NCI-H69 (cell line): ENCODE measurements around the gene JSRP1.
A peak's percentile ranks its signal among the peaks of the same experiment; 100 is the strongest.

Source experiments
- DNase-seq: peaks from one replicate; lab custom pipeline; 2025; lab: John Stamatoyannopoulos, UW

Gene JSRP1, protein sequence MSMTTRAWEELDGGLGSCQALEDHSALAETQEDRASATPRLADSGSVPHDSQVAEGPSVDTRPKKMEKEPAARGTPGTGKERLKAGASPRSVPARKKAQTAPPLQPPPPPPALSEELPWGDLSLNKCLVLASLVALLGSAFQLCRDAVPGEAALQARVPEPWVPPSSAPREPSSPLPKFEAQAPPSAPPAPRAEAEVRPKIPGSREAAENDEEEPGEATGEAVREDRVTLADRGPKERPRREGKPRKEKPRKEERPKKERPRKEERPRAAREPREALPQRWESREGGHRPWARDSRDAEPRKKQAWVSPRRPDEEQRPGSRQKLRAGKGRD

DNA sequence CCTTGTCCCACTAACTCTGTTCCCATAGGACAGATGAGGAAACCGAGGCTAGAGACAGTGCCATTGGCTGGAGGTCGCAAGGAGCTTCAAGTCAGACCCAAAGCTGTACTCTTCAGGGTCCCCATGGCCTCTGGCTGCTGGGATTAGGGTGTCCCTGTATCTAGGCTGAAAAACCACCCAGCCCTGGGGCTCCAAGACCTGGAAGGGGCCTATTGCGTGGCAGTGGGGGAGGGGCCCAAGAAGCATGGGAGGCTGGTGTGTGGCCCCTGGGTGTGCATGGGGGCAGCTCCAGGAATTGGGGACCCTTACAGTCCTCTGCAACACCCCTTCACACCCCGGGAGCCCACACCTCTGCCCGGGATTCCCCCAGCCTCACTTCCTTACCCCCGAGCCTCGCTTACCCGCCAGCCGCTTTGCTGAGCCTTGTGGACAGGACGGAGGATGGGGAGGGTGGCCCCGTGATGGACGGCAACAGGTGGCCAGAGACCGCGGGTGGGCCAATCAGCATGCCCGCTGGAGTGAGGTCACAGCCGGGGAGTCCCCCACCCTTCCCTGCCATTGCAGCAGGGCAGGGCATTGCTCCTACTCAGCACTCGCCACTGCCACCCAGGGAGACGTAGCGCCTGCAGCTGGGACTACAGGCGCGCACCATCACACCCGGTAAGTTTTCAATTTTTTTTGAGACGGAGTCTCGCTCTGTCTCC lies at the start of gene JSRP1:
TSS of gene JSRP1 (minus strand) at position 436 of the 704 bp plus-strand sequence. CDS start 1,103 bp downstream, outside the sequence.
- peak; percentile 82 for DNase-seq

DNA sequence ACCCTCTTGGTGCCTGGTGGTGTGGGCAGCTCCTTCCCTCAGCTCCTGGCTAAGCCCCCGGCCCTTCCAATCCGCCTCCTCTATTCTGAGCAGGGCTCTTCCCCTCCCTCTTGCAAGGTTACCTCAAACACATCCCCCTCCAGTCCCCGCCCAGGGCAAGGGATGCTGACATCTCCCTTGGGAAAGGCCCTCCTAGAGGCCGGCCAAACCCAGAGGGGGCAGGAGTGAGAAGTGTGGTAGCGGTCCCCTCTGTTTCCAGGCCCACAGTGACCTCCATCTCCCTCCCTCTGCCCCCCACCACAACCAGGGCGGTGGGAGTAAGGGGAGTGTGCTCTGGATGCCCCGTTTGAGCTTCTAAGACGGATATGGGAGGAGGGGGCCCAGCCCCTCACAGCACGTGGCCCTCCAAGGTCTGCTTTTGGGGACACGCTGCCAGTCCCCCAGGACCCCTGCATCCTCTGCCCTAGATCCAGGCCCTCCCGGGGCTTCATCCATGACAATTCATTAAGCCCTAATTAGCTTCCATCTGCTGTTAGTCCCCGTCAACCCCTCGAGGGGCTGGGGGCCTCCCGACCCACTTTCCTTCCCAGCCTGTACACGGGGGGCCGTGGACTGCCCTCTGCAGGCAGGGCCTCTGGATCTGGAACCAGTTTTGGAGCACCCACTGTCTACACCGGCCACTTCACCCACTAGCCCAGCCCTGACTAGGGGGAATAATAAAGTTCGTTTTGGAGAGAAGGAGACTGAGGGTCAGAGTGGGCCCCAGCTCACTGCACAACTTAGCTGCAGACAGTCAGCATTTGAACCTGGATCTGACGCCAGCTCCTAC lies 49.4 kb upstream of the JSRP1 start:
- peak; percentile 26 for DNase-seq

DNA sequence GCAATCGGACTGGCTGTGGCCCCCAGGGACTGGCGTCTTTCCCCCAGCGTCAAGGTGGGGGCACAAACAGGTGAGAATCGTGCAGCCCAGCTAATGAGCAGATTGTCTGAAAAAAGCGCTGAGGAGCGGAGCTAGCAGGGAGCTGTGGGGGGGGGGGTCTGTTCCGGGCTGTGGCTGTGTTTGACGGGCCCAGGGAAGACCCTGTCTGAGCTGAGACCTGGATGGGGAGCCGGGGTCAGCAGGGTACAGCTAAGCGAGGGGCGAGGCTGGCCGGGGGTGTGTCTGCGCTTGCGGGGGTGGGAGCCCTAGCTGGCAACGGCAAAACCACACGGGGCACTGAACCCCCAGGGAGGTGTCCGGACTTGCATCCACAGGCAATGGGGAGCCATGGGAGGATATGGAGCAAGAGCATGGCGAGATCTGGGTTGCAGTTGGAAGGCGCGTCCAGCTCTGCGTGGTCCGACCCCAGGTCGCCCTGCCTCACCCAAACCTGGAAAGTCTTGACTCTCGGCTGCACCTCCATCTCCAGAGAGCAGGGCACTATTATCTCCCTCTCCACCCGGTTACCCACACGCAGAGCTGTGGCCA lies 47.1 kb upstream of the JSRP1 start:
- peak; percentile 44 for DNase-seq

DNA sequence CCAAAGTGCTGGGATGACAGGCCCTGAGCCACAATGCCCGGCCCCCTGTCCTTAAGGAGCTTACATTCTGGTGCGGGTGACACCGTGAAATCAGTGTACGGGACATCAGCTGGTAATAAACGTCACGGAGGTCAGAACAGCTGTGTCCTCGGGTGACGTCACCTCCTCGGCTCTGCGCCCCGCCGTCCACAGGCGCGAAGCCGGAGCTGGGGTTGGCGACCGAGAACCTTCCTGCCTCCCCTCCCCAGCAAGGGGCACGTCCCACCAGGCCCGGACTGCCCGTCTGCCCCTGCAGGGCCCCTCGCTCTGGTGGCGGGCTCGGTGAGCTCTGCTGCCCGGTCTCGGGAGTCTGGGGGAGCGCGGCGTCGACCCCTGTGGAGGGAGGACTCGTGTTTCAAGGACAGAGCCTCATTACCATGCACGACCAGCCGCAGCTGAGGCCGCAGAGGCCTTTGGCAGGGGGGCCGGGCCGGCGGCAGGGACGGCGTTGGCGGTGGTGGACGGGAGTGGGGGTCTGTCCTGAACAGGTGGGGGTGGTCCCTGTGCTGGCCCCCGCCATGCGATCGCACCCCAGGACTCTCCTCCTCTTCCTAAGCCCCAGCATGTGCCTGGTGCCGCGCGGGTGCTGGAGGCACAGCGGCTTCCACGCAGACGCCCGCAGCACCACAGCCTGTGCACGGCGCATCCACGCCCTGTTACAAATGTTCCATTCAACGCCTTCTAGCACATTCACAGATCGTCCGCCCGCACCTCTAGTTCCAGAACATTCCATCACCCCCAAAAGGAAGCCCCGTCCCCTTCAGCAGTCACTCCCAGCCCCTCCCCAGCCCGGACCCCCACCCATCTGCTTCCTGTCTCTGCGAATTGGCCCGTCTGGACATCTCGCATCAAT lies 46.3 kb upstream of the JSRP1 start:
- DNase-seq, result peak; percentile 44

DNA sequence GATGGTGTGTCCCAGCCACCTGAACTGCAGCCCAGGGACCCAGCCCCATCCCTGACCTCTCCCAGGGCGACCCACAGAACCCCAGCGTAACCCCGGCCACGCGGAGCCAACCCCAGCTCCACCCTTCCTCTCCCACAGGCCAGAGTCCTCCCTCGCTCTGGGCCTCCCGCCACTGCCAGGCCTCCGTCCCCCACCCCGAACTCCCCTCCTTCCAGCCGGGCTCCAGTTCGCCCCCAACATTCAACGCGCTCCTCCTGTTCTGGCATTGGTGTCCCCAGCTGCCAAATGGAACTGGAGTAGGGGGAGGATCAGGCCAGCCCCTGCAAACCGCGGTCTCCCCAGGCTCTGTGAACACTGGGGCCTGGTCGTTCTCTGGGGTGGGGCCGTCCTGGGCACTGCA lies 44.3 kb upstream of the JSRP1 start:
- no peak for DNase-seq

DNA sequence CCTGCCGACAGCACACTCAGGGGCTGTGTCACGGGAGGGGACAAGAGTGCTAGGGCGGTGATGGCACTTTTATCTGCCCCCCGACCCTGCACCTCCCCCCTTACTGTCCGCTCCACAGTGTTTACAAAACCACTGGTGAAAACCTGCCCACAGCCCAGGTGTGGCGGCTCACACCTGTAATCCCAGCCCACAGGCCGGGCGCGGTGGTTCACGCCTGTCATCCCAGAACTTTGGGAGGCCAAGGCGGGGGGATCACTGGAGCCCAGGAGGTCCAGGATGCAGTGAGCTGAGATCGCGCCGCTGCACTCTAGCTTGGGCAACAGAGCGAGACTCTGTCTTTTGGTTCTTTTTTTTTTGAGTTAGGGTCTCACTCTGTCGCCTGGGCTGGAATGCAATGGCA lies 39.9 kb upstream of the JSRP1 start:
- no peak for DNase-seq

DNA sequence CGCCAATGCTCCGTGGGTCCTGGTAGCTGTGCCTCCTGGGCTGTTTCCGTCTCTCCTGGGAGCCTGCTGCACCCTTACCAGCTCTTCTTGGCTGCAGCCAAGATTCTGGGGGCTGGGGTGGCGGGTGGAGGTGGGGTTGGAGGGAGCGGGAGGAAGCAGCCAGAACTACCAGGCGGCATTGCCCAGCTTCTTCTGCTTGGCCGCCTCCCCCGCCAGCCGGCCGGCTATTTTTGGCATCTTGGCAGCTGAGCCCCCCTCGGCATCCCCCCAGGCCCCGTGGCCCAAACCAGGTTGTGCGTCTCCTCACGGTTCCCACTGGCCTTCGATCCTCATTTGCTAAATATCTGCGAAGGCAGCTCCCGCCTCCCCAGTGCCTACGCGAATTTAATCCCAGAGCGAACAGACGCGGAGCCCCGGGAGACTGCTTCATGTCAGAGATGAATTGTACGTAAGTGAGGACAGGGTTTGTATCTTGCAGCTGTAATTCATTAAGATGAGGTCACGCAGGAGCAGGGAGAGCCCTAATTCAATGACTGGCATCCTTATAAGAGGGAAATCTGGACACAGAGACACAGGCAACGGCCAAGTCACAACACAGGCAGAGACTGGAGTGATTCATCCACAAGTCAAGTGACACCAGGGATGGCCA lies 38.6 kb upstream of the JSRP1 start:
- DNase-seq, result peak; percentile 58

DNA sequence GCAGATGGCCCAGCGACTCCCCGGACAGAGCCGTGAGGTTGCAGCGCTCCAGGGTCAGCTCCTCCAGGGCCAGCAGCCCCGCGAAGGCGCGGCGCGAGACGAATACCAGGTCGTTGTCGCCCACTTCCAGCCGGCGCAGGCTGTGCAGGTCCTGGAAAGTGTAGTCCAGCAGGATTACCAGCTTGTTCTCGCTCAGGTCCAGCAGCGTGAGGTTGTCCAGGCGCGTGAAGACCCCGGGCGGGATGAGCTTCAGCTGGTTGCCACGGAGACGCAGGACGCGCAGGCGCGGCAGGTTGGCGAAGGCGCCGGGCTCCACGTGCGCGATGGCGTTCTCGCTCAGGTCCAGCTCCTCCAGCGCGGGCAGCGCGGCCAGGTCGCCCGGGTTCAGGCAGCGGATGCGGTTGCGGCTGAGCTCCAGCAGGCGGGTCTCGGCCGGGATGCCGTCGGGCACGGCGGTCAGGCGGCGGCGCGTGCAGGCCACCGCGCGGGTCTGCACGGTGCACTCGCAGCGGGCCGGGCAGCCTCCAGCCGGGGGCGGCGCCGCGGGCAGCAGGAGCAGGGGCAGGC lies 35.1 kb upstream of the JSRP1 start:
- DNase-seq, result peak; percentile 90

DNA sequence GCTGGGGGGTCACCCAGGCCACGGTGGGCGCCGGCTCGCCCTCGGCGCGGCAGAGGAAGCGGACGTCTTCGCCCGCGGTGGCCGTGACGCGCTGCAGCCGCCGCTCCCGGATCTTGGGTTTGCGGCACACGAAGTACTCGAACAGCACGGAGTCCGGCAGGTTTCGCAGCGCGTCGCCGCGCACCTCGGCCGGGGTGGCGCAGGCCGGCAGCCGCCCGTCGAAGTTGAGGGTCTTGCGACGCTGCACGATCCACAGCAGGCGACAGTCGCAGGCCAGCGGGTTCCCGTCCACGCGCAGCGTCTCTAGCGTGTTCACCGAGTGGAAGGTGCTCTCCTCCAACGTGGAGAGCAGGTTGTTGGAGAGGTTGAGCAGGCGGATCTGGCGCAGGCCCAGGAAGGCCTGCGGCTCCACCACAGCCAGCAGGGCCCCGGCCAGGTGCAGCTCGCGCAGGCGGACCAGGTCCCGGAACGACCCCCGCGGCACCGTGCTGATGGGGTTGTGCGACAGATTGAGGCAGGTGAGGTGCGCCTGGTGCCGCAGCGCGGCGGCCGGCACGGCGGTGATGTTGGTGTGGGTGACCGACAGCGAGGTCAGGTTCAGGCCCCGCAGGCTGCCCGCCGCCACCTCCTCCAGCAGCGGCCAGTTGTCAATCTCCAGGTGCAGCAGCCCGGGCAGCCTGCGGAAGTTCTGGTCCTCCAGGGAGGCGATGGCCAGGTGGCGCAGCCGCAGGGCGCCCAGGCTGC lies 34.4 kb upstream of the JSRP1 start:
- peak; percentile 90 for DNase-seq

DNA sequence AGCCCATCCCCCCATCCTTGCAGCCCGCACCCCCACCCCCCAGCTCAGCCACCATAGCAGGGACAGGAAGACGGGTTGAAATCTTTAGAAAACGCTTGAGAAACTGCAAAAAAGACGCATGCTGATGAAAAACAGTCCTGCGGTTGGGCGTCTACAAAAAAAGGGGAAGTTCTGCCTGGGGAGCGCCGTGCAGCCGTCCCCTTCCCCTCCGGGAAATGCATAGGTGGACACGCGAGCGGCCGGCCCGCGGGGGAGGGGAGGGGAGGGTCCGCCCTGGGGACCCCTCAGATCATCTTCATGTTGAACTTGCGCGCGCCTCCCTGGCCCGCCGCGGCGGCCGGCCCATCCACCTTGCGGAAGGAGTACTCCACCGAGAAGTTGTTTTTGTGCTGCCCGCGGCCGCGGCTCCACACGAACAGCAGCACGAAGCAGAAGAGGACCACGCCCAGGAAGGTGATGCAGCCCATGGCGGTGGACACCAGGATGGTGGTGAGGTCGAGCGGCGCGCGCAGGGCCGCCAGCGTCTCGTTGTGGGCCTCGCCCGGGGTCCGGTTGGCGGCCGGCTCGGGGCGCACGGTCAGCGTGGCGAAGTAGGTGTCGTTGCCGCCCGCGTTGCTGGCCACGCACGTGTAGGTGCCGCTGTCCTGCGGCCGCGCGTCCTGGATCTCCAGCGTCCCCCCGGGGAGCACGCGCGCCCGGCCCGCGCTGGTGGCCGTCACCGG lies 33.7 kb upstream of the JSRP1 start:
- peak; percentile 62 for DNase-seq

DNA sequence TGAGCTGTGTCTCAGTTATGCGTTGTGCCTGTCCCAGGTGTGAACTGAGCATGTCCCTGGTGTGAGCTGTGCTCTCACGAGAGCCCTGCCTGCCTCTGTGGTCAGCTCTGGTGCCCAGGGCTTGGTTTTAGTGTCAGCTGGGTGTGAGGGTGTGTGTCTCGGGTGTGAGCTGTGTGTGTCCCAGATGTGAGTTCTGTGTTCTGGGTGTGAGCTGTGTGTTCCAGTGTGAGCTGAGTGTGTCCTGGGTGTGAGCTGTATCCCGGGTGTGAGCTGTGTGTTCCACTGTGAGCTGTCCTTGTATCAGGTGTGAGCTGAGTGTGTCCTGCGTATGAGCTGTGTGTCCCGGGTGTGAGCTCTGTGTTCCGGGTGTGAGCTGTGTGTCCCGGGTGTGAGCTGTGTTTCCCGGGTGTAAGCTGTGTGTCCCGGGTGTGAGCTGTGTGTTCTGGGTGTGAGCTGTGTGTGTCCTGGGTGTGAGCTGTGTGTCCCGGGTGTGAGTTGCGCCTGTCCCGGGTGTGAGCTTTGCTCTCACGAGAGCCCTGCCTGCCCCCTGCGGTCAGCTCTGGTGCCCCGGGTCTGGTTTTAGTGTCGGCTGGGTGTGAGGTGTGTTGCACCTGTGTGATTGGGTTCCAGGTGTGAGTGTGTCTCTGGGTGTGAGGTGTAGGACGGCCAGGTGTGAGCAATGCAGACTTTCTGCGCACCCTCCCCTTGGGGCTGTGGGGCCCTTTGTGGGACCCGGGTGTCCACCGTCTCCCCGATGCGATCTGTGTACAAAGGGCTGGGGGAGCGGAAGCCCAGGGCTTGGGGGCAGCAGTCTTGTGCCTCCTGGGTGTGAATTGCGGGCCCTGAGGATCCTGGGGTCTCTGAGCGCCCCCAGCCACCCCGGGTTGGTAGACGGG lies 32.8 kb upstream of the JSRP1 start:
- no peak for DNase-seq

DNA sequence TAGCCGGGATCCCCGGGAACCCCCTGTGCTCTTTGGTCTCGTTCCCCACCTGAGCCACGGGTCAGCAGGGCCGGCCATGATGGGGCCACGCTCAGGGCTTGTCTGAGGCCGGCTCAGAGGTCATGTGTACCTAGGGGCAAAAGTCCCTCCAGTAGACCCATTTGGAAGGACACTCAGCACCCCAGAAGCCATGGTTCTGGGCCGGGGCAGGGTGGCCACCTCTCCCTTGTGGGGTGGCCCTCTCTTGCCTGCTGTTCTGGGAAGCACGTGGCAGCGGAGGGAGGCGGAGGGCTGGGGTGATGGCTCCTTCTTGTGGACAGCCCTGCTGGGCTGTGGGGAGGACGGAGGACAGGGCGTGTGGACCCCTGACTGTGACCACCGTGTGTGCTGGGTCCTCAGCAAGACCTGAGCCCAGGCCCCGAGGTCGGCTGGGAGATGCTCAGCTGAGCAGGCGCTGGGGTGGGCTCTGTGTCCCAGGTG lies 32.2 kb upstream of the JSRP1 start:
- DNase-seq, result no peak

DNA sequence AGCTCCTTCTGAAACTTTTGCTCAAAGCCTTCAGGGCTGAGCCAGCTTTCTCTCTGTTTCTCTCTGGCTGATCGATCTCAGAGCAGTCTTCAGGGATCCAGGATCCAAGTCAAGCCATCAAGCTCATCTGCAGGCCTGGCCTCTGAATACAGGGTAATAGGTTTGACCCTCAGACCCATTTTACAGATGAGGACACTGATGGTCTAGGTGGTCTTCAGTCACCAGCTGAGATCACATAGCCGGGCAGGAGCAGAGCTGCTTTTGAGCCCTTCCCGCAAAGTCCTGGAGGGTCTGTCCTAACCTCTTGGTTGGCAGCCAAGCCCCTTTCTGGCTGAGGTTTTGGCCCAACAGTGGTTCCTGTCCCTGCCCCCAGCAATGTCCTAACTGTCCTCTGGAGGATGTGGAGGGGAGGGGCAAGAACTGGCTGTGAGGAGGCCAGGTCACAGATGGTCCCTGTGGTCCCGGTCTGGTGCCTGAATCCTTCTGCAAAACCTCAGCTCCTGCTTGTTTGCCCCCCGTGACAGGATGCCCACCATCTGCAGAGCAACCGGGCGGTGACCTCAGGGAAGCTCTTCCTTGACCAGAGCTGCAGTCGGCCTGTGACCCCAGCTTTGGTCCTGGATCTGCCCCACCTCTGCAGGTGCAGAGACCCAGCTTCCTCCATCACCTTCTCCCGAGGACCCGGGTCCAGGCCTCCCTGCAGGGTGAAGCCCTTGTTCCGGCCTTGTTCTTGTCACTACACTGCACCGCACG lies 31.5 kb upstream of the JSRP1 start:
- no peak for DNase-seq

DNA sequence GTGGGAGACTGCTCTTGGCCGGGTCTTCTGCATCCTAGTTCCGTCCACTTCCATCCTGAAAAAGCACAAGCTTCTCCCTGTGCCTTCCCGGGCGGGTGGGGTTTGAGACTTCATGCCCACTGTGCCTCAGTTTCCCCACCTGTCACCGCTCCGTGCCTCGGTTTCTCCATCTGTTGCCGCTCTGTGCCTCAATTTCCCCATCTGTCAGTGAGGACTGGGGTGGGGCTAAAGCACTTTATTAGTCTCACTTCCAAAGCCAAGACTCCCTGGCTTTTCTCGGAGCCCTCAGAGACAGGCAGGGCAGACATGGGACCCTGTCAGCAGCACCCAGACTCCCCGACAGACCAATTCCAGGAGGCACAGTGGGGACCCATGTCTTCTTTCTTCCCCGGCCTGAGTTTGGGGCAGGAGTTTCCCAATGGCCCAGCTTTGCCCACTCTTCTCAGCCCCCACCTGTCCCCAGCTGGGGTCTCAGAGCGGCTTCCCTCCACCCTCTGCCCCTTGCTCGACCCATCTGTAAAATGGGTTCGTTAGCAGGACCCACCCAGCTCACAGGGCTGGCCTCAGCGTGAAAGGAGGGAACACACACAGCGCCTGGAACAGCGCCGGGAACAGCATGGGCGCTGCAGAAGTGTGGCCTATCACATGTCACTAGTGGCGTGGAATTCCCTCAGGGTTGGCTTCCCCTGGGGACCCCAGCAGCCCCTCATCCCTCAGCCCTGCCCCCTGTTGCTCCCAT lies 30.4 kb upstream of the JSRP1 start:
- no peak for DNase-seq

DNA sequence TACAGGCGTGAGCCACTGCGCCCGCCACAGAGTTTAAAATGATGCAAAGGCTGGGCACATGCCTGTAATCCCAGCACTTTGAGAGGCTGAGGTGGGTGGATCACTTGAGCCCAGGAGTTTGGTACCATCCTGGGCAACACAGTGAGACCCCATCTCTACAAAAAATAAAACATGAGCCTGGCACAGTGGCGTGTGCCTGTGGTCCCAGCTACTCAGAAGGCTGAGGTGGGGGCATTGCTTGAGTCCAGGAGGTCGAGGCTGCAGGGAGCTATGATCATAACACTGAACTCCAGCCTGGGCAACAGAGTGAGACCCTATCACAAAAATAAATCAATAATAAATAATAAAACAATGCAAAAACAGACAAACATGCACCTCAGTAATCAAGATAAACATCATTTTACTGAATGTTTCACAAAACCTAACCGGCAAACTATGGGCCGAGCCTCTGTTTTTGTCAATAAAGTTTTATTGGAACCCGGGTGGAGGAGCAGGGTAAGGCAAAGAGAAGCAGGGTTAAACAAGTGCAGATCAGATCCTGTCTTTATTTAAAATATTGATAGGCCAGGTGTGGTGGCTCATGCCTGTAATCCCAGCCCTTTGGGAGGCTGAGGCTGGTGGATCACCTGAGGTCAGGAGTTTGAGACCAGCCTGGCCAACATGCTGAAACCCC lies 27.8 kb upstream of the JSRP1 start:
- DNase-seq, result no peak

DNA sequence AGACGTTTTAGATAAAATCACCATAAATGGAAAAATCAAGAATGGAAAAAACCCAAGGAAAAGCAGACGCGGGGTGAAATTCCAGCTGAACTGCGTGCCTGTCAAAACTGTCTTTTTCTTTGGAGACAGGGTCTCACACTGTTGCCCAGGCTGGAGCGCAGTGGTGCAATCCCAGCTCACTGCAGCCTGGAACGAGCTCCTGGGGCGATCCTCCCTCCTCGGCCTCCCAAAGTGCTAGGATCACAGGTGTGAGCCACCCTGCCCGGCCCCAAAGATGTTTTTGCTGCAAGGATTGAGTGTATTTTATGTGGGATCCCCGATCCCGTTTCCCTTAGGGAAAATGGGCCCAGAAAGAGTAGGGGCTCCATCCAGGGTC lies 26.6 kb upstream of the JSRP1 start:
- no peak for DNase-seq
